PFSK-1 (cell line): ENCODE measurements around the gene PVALEF.

Source experiments
- FOXP2 ChIP-seq: optimal IDR thresholded peaks from 2 replicates; pipeline ENCODE3; 2011; ENCODE audit warnings: borderline replicate concordance, control low read depth, inconsistent platforms; ENCODE audit not compliant: insufficient read depth; ENCODE audit errors: extremely low read length, extremely low read depth
- POLR2AphosphoS5 ChIP-seq: IDR thresholded peaks from 2 replicates; pipeline ENCODE4 v1.6.1; 2012; ENCODE audit warnings: low read depth, mild to moderate bottlenecking, control low read depth, low read length, moderate library complexity
- REST ChIP-seq, 2 experiments: IDR thresholded peaks; 2 replicates each; pipeline versions ENCODE4 v1.6.1 to v1.8.0; 2011 to 2012; ENCODE audit warnings: low read depth in 2 of 2, low read length in 2 of 2, control low read depth in 1 of 2, inconsistent platforms in 1 of 2, mild to moderate bottlenecking in 1 of 2, moderate library complexity in 1 of 2; ENCODE audit not compliant: insufficient read depth in 1 of 2
- SIN3A ChIP-seq: IDR thresholded peaks from 2 replicates; pipeline ENCODE4 v1.6.1; 2012; ENCODE audit warnings: mild to moderate bottlenecking, low read length, moderate library complexity, borderline replicate concordance; ENCODE audit not compliant: insufficient read depth
- TAF1 ChIP-seq: IDR thresholded peaks from 2 replicates; pipeline ENCODE4 v1.6.1; 2012; ENCODE audit warnings: low read length, control low read depth, borderline replicate concordance; ENCODE audit not compliant: insufficient read depth

The PVALEF gene

GRCh38 chr17:81118308-81119221, 46.7 kb upstream of the PVALEF start:
- TF ChIP-seq FOXP2 (no peak), SIN3A (no peak), POLR2AphosphoS5 (no peak; the same call in 1 of the 2 replicates)

GRCh38 chr17:81119223-81120148, 45.8 kb upstream of the PVALEF start:
- peak; percentile 82 for TF ChIP-seq FOXP2
- no peak for TF ChIP-seq SIN3A
- no peak for TF ChIP-seq REST (IDR thresholded peaks at IDR 0.05; ENCODE audit: insufficient read depth in 1 of 2, low read depth in 2 of 2, low read length in 2 of 2)
- TF ChIP-seq TAF1, result no peak
- TF ChIP-seq POLR2AphosphoS5, result peak; percentile 73

- no peak for TF ChIP-seq SIN3A
- no peak for TF ChIP-seq REST (IDR thresholded peaks at IDR 0.05; ENCODE audit: insufficient read depth in 1 of 2, low read depth in 2 of 2, low read length in 2 of 2)
- no peak for TF ChIP-seq FOXP2
- TF ChIP-seq TAF1, result no peak
- no peak; the same call in 1 of the 2 replicates for TF ChIP-seq POLR2AphosphoS5
These were observed 45.2 kb upstream of the PVALEF start for GRCh38 chr17:81120149-81120484.

GRCh38 chr17:81120695-81121621, 44.3 kb upstream of the PVALEF start:
- TF ChIP-seq FOXP2 (no peak), SIN3A (no peak), POLR2AphosphoS5 (no peak)

- no peak for TF ChIP-seq SIN3A
- TF ChIP-seq TAF1, result no peak
- no peak for TF ChIP-seq FOXP2
- no peak for TF ChIP-seq POLR2AphosphoS5
- no peak for TF ChIP-seq REST (IDR thresholded peaks at IDR 0.05; ENCODE audit: insufficient read depth in 1 of 2, low read depth in 2 of 2, low read length in 2 of 2)
These were observed 43.2 kb upstream of the PVALEF start for GRCh38 chr17:81121841-81122733.
